ENCODE results near the gene PCBP3. TPM values are rescaled to one million over a fixed set of nuclear protein-coding genes. Genes with fewer than 3 reads are reported as not detected.

PCBP3 gene
- total RNA-seq, 1 experiment from 2014 or later, result 10.9 TPM

DNA sequence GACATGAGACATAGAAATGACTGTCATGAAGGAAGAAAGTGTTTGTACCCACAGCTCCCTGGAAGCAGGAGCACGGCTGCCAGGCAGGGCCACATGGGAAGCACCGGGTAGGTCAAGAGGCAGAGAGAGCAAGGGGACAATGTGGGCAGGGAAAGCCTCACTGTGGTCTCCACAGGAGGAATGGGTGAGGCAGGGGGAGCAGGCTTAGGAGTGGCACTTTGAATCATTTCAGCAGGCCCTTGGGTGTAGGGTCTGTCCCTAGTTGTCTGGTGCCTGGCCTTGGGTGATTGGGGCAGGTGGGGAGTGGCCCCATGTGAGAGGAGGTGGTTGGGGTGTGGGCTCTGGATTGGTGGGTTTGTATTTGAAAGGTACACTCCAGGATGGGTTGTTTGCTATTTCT, 83.9 kb downstream of the PCBP3 start:
- H4K20me1 ChIP-seq (ENCODE audit: control insufficient read depth, insufficient read depth, insufficient read length), result no peaks in the 10 kb centered on the region
- H2AK5ac ChIP-seq (ENCODE audit: insufficient read length, low read length), result no peak overlapping the region
- no peak overlapping the region for H3T11ph ChIP-seq (ENCODE audit: low read length)
- H3K9me3 Mint-ChIP-seq, result no peaks in the 10 kb centered on the region
- H3K27me3 Mint-ChIP-seq (ENCODE audit: low read depth), result no peaks in the 10 kb centered on the region
- H3K9me3 ChIP-seq (ENCODE audit: control insufficient read depth, low read depth, low read length), result no peaks in the 10 kb centered on the region
- H2BK15ac ChIP-seq (ENCODE audit: low read depth, low read length), result 0 out of 2 replicates have a peak overlapping the region, but pooled peaks have one; percentile 68
- no peak overlapping the region for H3K14ac ChIP-seq (ENCODE audit: insufficient read depth, low read length)
- WGBS (ENCODE audit: extremely low coverage, insufficient read length, low lambda C conversion rate), result no CpG with 5 or more reads among the region's 2 CpGs
- H2BK12ac ChIP-seq (ENCODE audit: insufficient read length, low read depth, low read length), result no peak overlapping the region
- H2BK20ac ChIP-seq (ENCODE audit: low read depth, low read length, poor library complexity, severe bottlenecking), result no peak overlapping the region
- H4K91ac ChIP-seq (ENCODE audit: insufficient read length, low read depth, low read length), result no peak overlapping the region
- H3K27ac Mint-ChIP-seq, result 0 out of 7 replicates have a peak overlapping the region, but pooled peaks of 1 of the 3 experiments have one; percentile 12
- no peak overlapping the region for H3K56ac ChIP-seq (ENCODE audit: insufficient read length, low read depth, low read length)
- no peak overlapping the region for H3K23ac ChIP-seq (ENCODE audit: insufficient read length, low read depth, low read length)
- no peak overlapping the region for H2BK5ac ChIP-seq (ENCODE audit: insufficient read length, low read length)
- peaks cover 6 to 7% of the 10 kb centered on the region in 2 experiments for H3K4me1 Mint-ChIP-seq
- no peak overlapping the region for H4K5ac ChIP-seq (ENCODE audit: insufficient read length, low read depth, low read length)
- H3K4me3 Mint-ChIP-seq, result no peak overlapping the region
- no peaks in the 10 kb centered on the region for H3K27me3 ChIP-seq (ENCODE audit: insufficient read depth, low read length)
- no peak overlapping the region; the same call in 1 of the 2 replicates for H3K4ac ChIP-seq (ENCODE audit: low read depth, low read length)
- no peak overlapping the region for H3K18ac ChIP-seq (ENCODE audit: insufficient read length, low read depth, low read length)
- no peaks in the 10 kb centered on the region; a peak in 1 of 7 replicates for H3K36me3 Mint-ChIP-seq (ENCODE audit: insufficient read depth in 1 of 3, low read depth in 3 of 3)
- no peak overlapping the region for H2AFZ ChIP-seq (ENCODE audit: low read length)
- no peak overlapping the region for H3K4me2 ChIP-seq (ENCODE audit: insufficient read depth, insufficient read length, low read length)
- no peak overlapping the region for H3K9ac ChIP-seq (ENCODE audit: extremely low read depth, insufficient read length, low read length)
- no peak for DNase-seq
- H3K79me2 ChIP-seq (ENCODE audit: insufficient read depth, low read length), result no peaks in the 10 kb centered on the region
- no peaks in the 10 kb centered on the region for H3K23me2 ChIP-seq (ENCODE audit: insufficient read length, low read depth, low read length, poor library complexity, severe bottlenecking)
- no peaks in the 10 kb centered on the region for H3K79me1 ChIP-seq (ENCODE audit: insufficient read depth, low read depth, low read length, poor library complexity, severe bottlenecking)
- no peak overlapping the region for H4K8ac ChIP-seq (replicated peaks; ENCODE audit: insufficient read length, low read depth, low read length)
- no peak overlapping the region for H3K27ac ChIP-seq (ENCODE audit: insufficient read length, low read depth, low read length)
- TF ChIP-seq, protein P1, sequence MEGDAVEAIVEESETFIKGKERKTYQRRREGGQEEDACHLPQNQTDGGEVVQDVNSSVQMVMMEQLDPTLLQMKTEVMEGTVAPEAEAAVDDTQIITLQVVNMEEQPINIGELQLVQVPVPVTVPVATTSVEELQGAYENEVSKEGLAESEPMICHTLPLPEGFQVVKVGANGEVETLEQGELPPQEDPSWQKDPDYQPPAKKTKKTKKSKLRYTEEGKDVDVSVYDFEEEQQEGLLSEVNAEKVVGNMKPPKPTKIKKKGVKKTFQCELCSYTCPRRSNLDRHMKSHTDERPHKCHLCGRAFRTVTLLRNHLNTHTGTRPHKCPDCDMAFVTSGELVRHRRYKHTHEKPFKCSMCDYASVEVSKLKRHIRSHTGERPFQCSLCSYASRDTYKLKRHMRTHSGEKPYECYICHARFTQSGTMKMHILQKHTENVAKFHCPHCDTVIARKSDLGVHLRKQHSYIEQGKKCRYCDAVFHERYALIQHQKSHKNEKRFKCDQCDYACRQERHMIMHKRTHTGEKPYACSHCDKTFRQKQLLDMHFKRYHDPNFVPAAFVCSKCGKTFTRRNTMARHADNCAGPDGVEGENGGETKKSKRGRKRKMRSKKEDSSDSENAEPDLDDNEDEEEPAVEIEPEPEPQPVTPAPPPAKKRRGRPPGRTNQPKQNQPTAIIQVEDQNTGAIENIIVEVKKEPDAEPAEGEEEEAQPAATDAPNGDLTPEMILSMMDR (conservative IDR thresholded peaks at IDR 0.05), result no peak
- no peaks in the 10 kb centered on the region for H3K4me1 ChIP-seq (ENCODE audit: insufficient read depth, low read length)
- H2BK120ac ChIP-seq (ENCODE audit: low read depth, low read length, poor library complexity, severe bottlenecking), result no peak overlapping the region
